OCI-LY1 (cell line): ENCODE measurements around the gene CDKN1C.

ENCODE experiments used
- H2AFZ ChIP-seq: fragments of 200-600 bp; sonication (generic), shearing (Covaris generic); 2 replicates; pipeline ENCODE4 v1.6.0; 2014; ENCODE audit warnings: antibody characterized with exemption, mild to moderate bottlenecking, low read length
- H3F3A ChIP-seq: fragments of 200-600 bp; sonication (generic), shearing (Covaris generic); 2 replicates; pipeline ENCODE4 v1.6.0; 2014; ENCODE audit warnings: mild to moderate bottlenecking, antibody characterized with exemption, low read length, moderate library complexity; ENCODE audit not compliant: insufficient read depth
- H3K27ac ChIP-seq: fragments of 200-600 bp; sonication (generic); 2 replicates; pipeline ENCODE4 v1.5.1; 2014; ENCODE audit warnings: low read length, mixed run types, mild to moderate bottlenecking, low read depth; ENCODE audit not compliant: poor library complexity, severe bottlenecking
- H3K27me3 ChIP-seq: fragments of 200-600 bp; sonication (generic); 2 replicates; pipeline ENCODE4 v1.6.0; 2014; ENCODE audit warnings: antibody characterized with exemption, mild to moderate bottlenecking, low read length, moderate library complexity; ENCODE audit not compliant: insufficient read depth
- H3K36me3 ChIP-seq: fragments of 200-600 bp; sonication (generic); 2 replicates; pipeline ENCODE4 v1.6.1; 2014; ENCODE audit warnings: mild to moderate bottlenecking, antibody characterized with exemption, low read length, moderate library complexity, mixed read lengths; ENCODE audit not compliant: insufficient read depth
- H3K4me1 ChIP-seq: fragments of 200-600 bp; sonication (generic); 2 replicates; pipeline ENCODE4 v1.5.1; 2014; ENCODE audit warnings: mild to moderate bottlenecking, low read length, moderate library complexity; ENCODE audit not compliant: insufficient read depth, severe bottlenecking
- H3K4me2 ChIP-seq: fragments of 200-600 bp; sonication (generic), shearing (Covaris generic); 2 replicates; pipeline ENCODE4 v1.6.1; 2014; ENCODE audit warnings: low read length
- H3K4me3 ChIP-seq: fragments of 200-600 bp; sonication (generic); 2 replicates; pipeline ENCODE4 v1.5.1; 2014; ENCODE audit warnings: low read length, low read depth, mild to moderate bottlenecking, mixed read lengths; ENCODE audit not compliant: poor library complexity, severe bottlenecking
- H3K79me2 ChIP-seq: fragments of 200-600 bp; shearing (Covaris generic); 2 replicates; pipeline ENCODE4 v1.6.1; 2016; ENCODE audit warnings: mixed run types, low read length, mixed read lengths; ENCODE audit not compliant: insufficient read depth
- H3K9ac ChIP-seq: fragments of 200-600 bp; sonication (generic), shearing (Covaris generic); 2 replicates; pipeline ENCODE4 v1.6.1; 2014; ENCODE audit warnings: mild to moderate bottlenecking, low read length, mixed read lengths
- H3K9me2 ChIP-seq: fragments of 200-600 bp; sonication (generic), shearing (Covaris generic); 2 replicates; pipeline ENCODE4 v1.6.1; 2014; ENCODE audit warnings: low read depth, mild to moderate bottlenecking, low read length, mixed read lengths
- H3K9me3 ChIP-seq: fragments of 200-600 bp; shearing (Covaris generic); 2 replicates; pipeline ENCODE4 v1.6.1; 2014; ENCODE audit warnings: low read length, mixed read lengths
- H4K20me1 ChIP-seq: fragments of 200-600 bp; sonication (generic), shearing (Covaris generic); 2 replicates; pipeline ENCODE4 v1.6.0; 2016; ENCODE audit warnings: mild to moderate bottlenecking, low read length; ENCODE audit not compliant: insufficient read depth
- CTCF ChIP-seq: fragments of 200-600 bp; sonication (generic), shearing (Covaris generic); IDR thresholded peaks from 2 replicates; pipeline ENCODE4 v1.5.1; 2017; ENCODE audit warnings: mild to moderate bottlenecking, antibody characterized with exemption, low read length, moderate library complexity, mixed read lengths
- EZH2 ChIP-seq: fragments of 200-600 bp; sonication (generic), shearing (Covaris generic); IDR thresholded peaks from 2 replicates; pipeline ENCODE4 v1.8.0; 2017; ENCODE audit warnings: borderline replicate concordance, mixed run types, mild to moderate bottlenecking, antibody characterized with exemption, low read length, moderate library complexity, mixed read lengths

CDKN1C gene

GRCh38 chr11:2933375-2934020, 47.9 kb upstream of the CDKN1C start:
- no peaks in the 10 kb centered on the region for H3F3A ChIP-seq
- no peaks in the 10 kb centered on the region for H3K4me1 ChIP-seq
- H4K20me1 ChIP-seq = no peaks in the 10 kb centered on the region
- no peak overlapping the region for H3K27ac ChIP-seq
- H3K9ac ChIP-seq = no peak overlapping the region
- H3K36me3 ChIP-seq = no peaks in the 10 kb centered on the region
- TF ChIP-seq EZH2 (no peak), CTCF (no peak)
- H3K79me2 ChIP-seq = no peaks in the 10 kb centered on the region
- H2AFZ ChIP-seq = no peak overlapping the region
- peaks cover 6% of the 10 kb centered on the region for H3K9me3 ChIP-seq
- no peak overlapping the region for H3K4me2 ChIP-seq
- no peaks in the 10 kb centered on the region for H3K27me3 ChIP-seq
- H3K9me2 ChIP-seq = no peaks in the 10 kb centered on the region
- no peak overlapping the region for H3K4me3 ChIP-seq

- H3K4me1 ChIP-seq = no peaks in the 10 kb centered on the region
- no peaks in the 10 kb centered on the region for H3K27me3 ChIP-seq
- no peak overlapping the region for H3K27ac ChIP-seq
- peaks cover 6% of the 10 kb centered on the region for H3K9me3 ChIP-seq
- H3K36me3 ChIP-seq = no peaks in the 10 kb centered on the region
- no peaks in the 10 kb centered on the region for H3K9me2 ChIP-seq
- H4K20me1 ChIP-seq = no peaks in the 10 kb centered on the region
- H3K4me3 ChIP-seq = no peak overlapping the region
- H3K79me2 ChIP-seq = no peaks in the 10 kb centered on the region
- H2AFZ ChIP-seq = no peak overlapping the region
- no peak overlapping the region for H3K4me2 ChIP-seq
- no peak overlapping the region for H3K9ac ChIP-seq
- TF ChIP-seq EZH2 (no peak), CTCF (no peak)
- no peaks in the 10 kb centered on the region for H3F3A ChIP-seq
Measured at GRCh38 chr11:2932850-2933251, 47.3 kb upstream of the CDKN1C start.

- Histone ChIP-seq H3K79me2 (no peaks in the 10 kb centered on the region), H3K9me3 (no peaks in the 10 kb centered on the region), H4K20me1 (no peaks in the 10 kb centered on the region), H3K9ac (no peak overlapping the region), H3F3A (no peaks in the 10 kb centered on the region), H2AFZ (no peak overlapping the region), H3K9me2 (no peaks in the 10 kb centered on the region), H3K36me3 (no peaks in the 10 kb centered on the region), H3K27me3 (no peaks in the 10 kb centered on the region), H3K27ac (no peak overlapping the region), H3K4me1 (no peaks in the 10 kb centered on the region), H3K4me2 (no peak overlapping the region), H3K4me3 (no peak overlapping the region)
- TF ChIP-seq CTCF (no peak), EZH2 (no peak)
Measured at GRCh38 chr11:2931771-2932738, 46.5 kb upstream of the CDKN1C start.
